K562 (cell line): ENCODE results near the gene INPP4B. TPM values are rescaled to one million over a fixed set of nuclear protein-coding genes. Genes with fewer than 3 reads are reported as not detected.

Experiments used
- ATAC-seq: fragments of 200-7000 bp; cut with Tn5 transposase; 3 replicates; pipeline ENCODE4 v1.9.1; 2020; ENCODE audit warnings: moderate library complexity
- BruUV-seq: library from RNA; stranded (reverse); fragments of 400-500 nt; replicated peaks from 2 replicates; lab custom pipeline; 2021; lab: Mats Ljungman, UMichigan
- CTCF ChIA-PET: fragments of 300-600 bp; formaldehyde crosslinking; extraction: SDS; loops from one replicate; lab custom pipeline; 2021; ENCODE audit warnings: low intra/inter-chr PET ratio; lab: Yijun Ruan, JAX
- POLR2A ChIA-PET: fragments of 300-600, 350-650 bp; sonication (Branson Sonifier 250); formaldehyde crosslinking; extraction: SDS; loops from one replicate; lab custom pipeline; 2021; ENCODE audit warnings: antibody characterized with exemption, inconsistent platforms; lab: Yijun Ruan, JAX
- DNase-seq, 4 experiments: peaks; one replicate each; pipeline versions ENCODE4 v3.0.0 to v3.0.0-alpha.2; 2011 to 2018; ENCODE audit warnings: low spot score in 3 of 4, mixed read lengths in 3 of 4; ENCODE audit errors: extremely low read depth in 1 of 4
- FAIRE-seq: peaks from 2 replicates; lab custom pipeline; 2011; peaks lifted over from hg19 to GRCh38; lab: Jason Lieb, UNC
- H2AFZ ChIP-seq: 2 replicates; pipeline ENCODE4 v1.6.0; 2011; ENCODE audit warnings: low read depth, low read length, control low read depth, inconsistent platforms
- H3K27ac ChIP-seq: fragments of 200-600 bp; 3 replicates; pipeline ENCODE4 v1.8.0; 2011; ENCODE audit warnings: low read depth, mild to moderate bottlenecking, control low read depth, inconsistent platforms, low read length, moderate library complexity, mixed read lengths; ENCODE audit errors: extremely low read depth
- H3K27me3 ChIP-seq, 2 experiments: fragments of 300-600 bp in 1 of 2; 2 replicates in 1 of 2; 3 replicates in 1 of 2; pipeline versions ENCODE4 v1.6.0 to v1.8.0; 2011; ENCODE audit warnings: inconsistent platforms in 2 of 2, low read length in 2 of 2, mild to moderate bottlenecking in 1 of 2, mixed read lengths in 1 of 2, moderate library complexity in 1 of 2; ENCODE audit not compliant: control insufficient read depth in 2 of 2, insufficient read depth in 2 of 2
- H3K36me3 ChIP-seq: fragments of 300-600 bp; 3 replicates; pipeline ENCODE4 v1.8.0; 2011; ENCODE audit warnings: mild to moderate bottlenecking, low read length, inconsistent platforms; ENCODE audit not compliant: control insufficient read depth, insufficient read depth
- H3K4me1 ChIP-seq, 2 experiments: fragments of 200-600 bp in 1 of 2; replicated peaks in 1 of 2; 2 replicates in 1 of 2; 3 replicates in 1 of 2; pipeline versions ENCODE4 v1.5.1 to v1.8.0; 2011; ENCODE audit warnings: inconsistent platforms in 2 of 2, low read length in 2 of 2, mild to moderate bottlenecking in 1 of 2, mixed read lengths in 1 of 2, moderate library complexity in 1 of 2; ENCODE audit not compliant: control insufficient read depth in 2 of 2, insufficient read depth in 2 of 2
- H3K4me2 ChIP-seq: 2 replicates; pipeline ENCODE4 v1.6.1; 2011; ENCODE audit warnings: low read length, control low read depth, inconsistent platforms, mixed read lengths; ENCODE audit not compliant: insufficient read depth
- H3K4me3 ChIP-seq: fragments of 200-600 bp; sonication (generic), shearing (Covaris generic); 2 replicates; pipeline ENCODE4 v1.5.1; 2016; ENCODE audit warnings: control low read depth, inconsistent platforms
- H3K79me2 ChIP-seq: fragments of 200-600 bp; 3 replicates; pipeline ENCODE4 v1.8.0; 2011; ENCODE audit warnings: low read length, inconsistent platforms; ENCODE audit not compliant: control insufficient read depth, insufficient read depth
- H3K9ac ChIP-seq, 2 experiments: 2 replicates each; pipeline versions ENCODE4 v1.6.0 to v1.6.1; 2011; ENCODE audit warnings: low read depth in 2 of 2, low read length in 2 of 2, control low read depth in 1 of 2, inconsistent platforms in 1 of 2, mild to moderate bottlenecking in 1 of 2, mixed read lengths in 1 of 2; ENCODE audit not compliant: insufficient read depth in 1 of 2
- H3K9me1 ChIP-seq: one replicate; pipeline ENCODE4 v1.6.0; 2011; ENCODE audit warnings: inconsistent platforms, mild to moderate bottlenecking, low read length, moderate library complexity; ENCODE audit not compliant: control insufficient read depth, insufficient read depth
- H3K9me3 ChIP-seq: replicated peaks from 2 replicates; pipeline ENCODE4 v1.5.1; 2011; ENCODE audit warnings: low read depth, low read length, inconsistent platforms; ENCODE audit not compliant: control insufficient read depth, insufficient read depth
- H4K20me1 ChIP-seq: replicated peaks from 2 replicates; pipeline ENCODE4 v1.6.1; 2011; ENCODE audit warnings: low read length, inconsistent platforms, mixed read lengths; ENCODE audit not compliant: control insufficient read depth, insufficient read depth
- CCAR2 ChIP-seq: fragments of 200-400 bp; formaldehyde crosslinking; IDR thresholded peaks from 2 replicates; pipeline ENCODE4 v1.6.1; 2017; ENCODE audit warnings: mild to moderate bottlenecking, low read depth, low read length
- CEBPG ChIP-seq, 3 experiments: fragments of 200-800 bp in 1 of 3; sonication (Bioruptor generic) in 1 of 3; sonication (generic) in 1 of 3; formaldehyde crosslinking in 1 of 3; IDR thresholded peaks in 2 of 3; conservative IDR thresholded peaks in 1 of 3; 2 replicates each; pipeline versions ENCODE4 v1.6.1 to v1.8.0; 2016 to 2022; ENCODE audit warnings: missing compliant biosample characterization in 2 of 3, missing genetic modification characterization in 2 of 3, mild to moderate bottlenecking in 1 of 3, missing genetic modification reagents in 1 of 3
- GATA2 ChIP-seq: sonication (generic); formaldehyde crosslinking; IDR thresholded peaks from 2 replicates; pipeline ENCODE4 v1.4.0; 2020; ENCODE audit warnings: mild to moderate bottlenecking, missing genetic modification reagents
- ILF3 ChIP-seq: fragments of 450-650 bp; IDR thresholded peaks from 2 replicates; pipeline ENCODE4 v1.6.1; 2018; ENCODE audit warnings: antibody characterized with exemption, mild to moderate bottlenecking, moderate library complexity, borderline replicate concordance
- POLR2AphosphoS5 ChIP-seq: IDR thresholded peaks from 2 replicates; pipeline ENCODE4 v1.6.1; 2011; ENCODE audit warnings: mild to moderate bottlenecking, low read depth, low read length, moderate library complexity; ENCODE audit not compliant: control insufficient read depth, insufficient read depth
- PRPF4 ChIP-seq: fragments of 200-400 bp; formaldehyde crosslinking; IDR thresholded peaks from one replicate; pipeline ENCODE4 v1.6.1; 2017; ENCODE audit warnings: low read length, low read depth, mild to moderate bottlenecking; ENCODE audit not compliant: insufficient read depth, poor library complexity, severe bottlenecking
- PTRF ChIP-seq: fragments of 450-650 bp; IDR thresholded peaks from 2 replicates; pipeline ENCODE4 v1.6.1; 2016; ENCODE audit warnings: mild to moderate bottlenecking, missing genetic modification characterization, missing compliant biosample characterization
- PTTG1 ChIP-seq: fragments of 450-650 bp; IDR thresholded peaks from 2 replicates; pipeline ENCODE4 v1.6.1; 2016; ENCODE audit warnings: low read depth, mild to moderate bottlenecking, missing genetic modification characterization, missing compliant biosample characterization
- TARDBP ChIP-seq: fragments of 450-650 bp; IDR thresholded peaks from 2 replicates; pipeline ENCODE4 v1.6.1; 2016
- TCFL5 ChIP-seq: fragments of 250-450 bp; sonication (Bioruptor Pico); conservative IDR thresholded peaks from 2 replicates; pipeline ENCODE4 v1.6.1; 2021; ENCODE audit warnings: mild to moderate bottlenecking, moderate library complexity, matching md5 sums
- ZNF3 ChIP-seq: fragments of 250-450 bp; sonication (Bioruptor Pico); IDR thresholded peaks from 2 replicates; pipeline ENCODE4 v1.5.0; 2021; ENCODE audit warnings: mild to moderate bottlenecking, moderate library complexity
- ZNF384 ChIP-seq: IDR thresholded peaks from 2 replicates; pipeline ENCODE4 v1.6.1; 2012; ENCODE audit warnings: low read depth, low read length, improper control_type of control experiment
- ZNF785 ChIP-seq: fragments of 250-450 bp; sonication (Bioruptor Pico); IDR thresholded peaks from 2 replicates; pipeline ENCODE4 v1.4.0; 2020; ENCODE audit warnings: mild to moderate bottlenecking
- in situ Hi-C: fragments of 300-500 bp; cut with MboI; formaldehyde crosslinking; loops from 4 replicates; pipeline ENCODE4 v1.15.0; 2018; ENCODE audit warnings: inconsistent platforms, mixed read lengths
- intact Hi-C: fragments of 100-400 bp; cut with micrococcal nuclease; formaldehyde crosslinking; loops from 2 replicates; pipeline ENCODE4 v1.14.2; 2022
- polyA plus RNA-seq, 8 experiments: library from polyadenylated mRNA; depleted of rRNA in 4 of 8; stranded (reverse) in 5 of 8; unstranded in 3 of 8; fragments of >200 nt; fragmentation: Nextera tagmentation in 2 of 8; fragmentation: Illumina TruSeq in 1 of 8; extraction: Ambion mirVana in 2 of 8; extraction: Trizol in 1 of 8; gene quantifications; 2 replicates each; pipeline versions ENCODE4 v1.2.1 to v1.2.3, GENCODE V29; 2011 to 2014; ENCODE audit warnings: inconsistent platforms in 1 of 8, missing spikeins in 1 of 8
- total RNA-seq, 7 experiments: library from RNA; depleted of rRNA in 6 of 7; stranded (reverse); fragments of >200 nt in 6 of 7; fragmentation: Illumina TruSeq in 2 of 7; extraction: Trizol in 2 of 7; gene quantifications; 2 replicates each; pipeline versions ENCODE4 v1.2.1 to v1.2.3, GENCODE V29; 2011 to 2021; ENCODE audit warnings: low replicate concordance in 1 of 7
- TF ChIP-seq, protein P1 (sequence below): conservative IDR thresholded peaks from 2 replicates; pipeline ENCODE4 v1.6.1; 2011; ENCODE audit warnings: low read depth, mild to moderate bottlenecking, low read length; ENCODE audit not compliant: control insufficient read depth
- TF ChIP-seq, protein P2 (sequence below), 2 experiments: fragments of 450-650 bp; conservative IDR thresholded peaks; 2 replicates each; pipeline ENCODE4 v1.6.1; 2017; ENCODE audit warnings: mild to moderate bottlenecking in 2 of 2, moderate library complexity in 2 of 2
- TF ChIP-seq, protein P3 (sequence below): sonication (generic); formaldehyde crosslinking; IDR thresholded peaks from 2 replicates; pipeline ENCODE4 v1.8.0; 2022; ENCODE audit warnings: mild to moderate bottlenecking, missing genetic modification reagents

Gene INPP4B
- total and polyA plus RNA-seq, 9 of the 15 experiments (the other 6 are each of a cell fraction or from before 2014, with no cell fraction given): 0.04 to 0.11 TPM; not detected in 7

DNA sequence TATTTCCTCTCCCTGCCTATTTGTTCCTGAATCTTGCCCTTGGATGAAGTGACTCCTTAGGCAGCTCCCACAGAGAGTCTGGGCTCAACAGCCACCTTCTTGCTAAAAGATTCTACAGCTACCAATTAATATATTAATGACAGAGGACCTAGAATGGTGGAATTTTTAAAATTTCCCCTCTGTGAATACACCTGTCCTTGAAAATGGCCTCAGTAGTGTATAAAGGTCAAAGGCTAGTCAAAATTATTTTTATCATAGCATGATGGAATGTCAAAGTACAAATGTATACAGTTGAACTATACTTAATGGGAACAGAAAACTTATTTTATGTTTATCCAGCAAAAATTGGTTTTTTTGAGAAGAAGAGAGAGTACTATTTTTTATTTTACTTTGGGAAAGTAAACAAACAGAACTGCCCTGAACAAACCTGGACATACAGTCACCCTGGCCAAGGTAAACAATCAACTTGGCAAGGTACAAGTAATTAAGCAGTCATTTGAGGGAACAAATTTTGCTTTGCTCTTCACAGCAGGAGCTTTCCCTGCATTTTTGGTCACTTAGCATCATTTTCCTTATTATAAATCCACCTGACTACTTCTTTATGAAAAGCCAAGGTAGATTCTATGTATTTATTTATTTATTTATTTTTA, 250.8 kb downstream of the INPP4B start:
- Histone ChIP-seq H3K36me3 (no peaks in the 10 kb centered on the region), H3K9me1 (no peaks in the 10 kb centered on the region), H3K4me1 (no peaks in the 10 kb centered on the region), H3K27me3 (no peaks in the 10 kb centered on the region), H3K79me2 (no peaks in the 10 kb centered on the region), H3K27ac (no peak overlapping the region), H2AFZ (no peak overlapping the region), H3K4me3 (no peak overlapping the region), H3K4me2 (no peak overlapping the region), H3K9me3 (peaks cover 4% of the 10 kb centered on the region; the same call in 1 of the 2 replicates), H3K9ac (no peak overlapping the region), H4K20me1 (no peaks in the 10 kb centered on the region)
- DNase-seq: no peak
- TF ChIP-seq, protein P1, sequence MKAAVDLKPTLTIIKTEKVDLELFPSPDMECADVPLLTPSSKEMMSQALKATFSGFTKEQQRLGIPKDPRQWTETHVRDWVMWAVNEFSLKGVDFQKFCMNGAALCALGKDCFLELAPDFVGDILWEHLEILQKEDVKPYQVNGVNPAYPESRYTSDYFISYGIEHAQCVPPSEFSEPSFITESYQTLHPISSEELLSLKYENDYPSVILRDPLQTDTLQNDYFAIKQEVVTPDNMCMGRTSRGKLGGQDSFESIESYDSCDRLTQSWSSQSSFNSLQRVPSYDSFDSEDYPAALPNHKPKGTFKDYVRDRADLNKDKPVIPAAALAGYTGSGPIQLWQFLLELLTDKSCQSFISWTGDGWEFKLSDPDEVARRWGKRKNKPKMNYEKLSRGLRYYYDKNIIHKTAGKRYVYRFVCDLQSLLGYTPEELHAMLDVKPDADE: no peak
- TF ChIP-seq POLR2AphosphoS5 (no peak), GATA2 (CRISPR knock-in tag) (no peak), ZNF3 (CRISPR knock-in tag) (no peak), ILF3 (no peak), TCFL5 (CRISPR knock-in tag) (no peak), CCAR2 (no peak), PTTG1 (tag) (no peak), ZNF384 (no peak), PTRF (tag) (no peak), PRPF4 (no peak), ZNF785 (CRISPR knock-in tag) (no peak), CEBPG (CRISPR knock-in tag; IDR thresholded peaks at IDR 0.05) (no peak), CEBPG (tag; conservative IDR thresholded peaks at IDR 0.05 in 1 of 2, IDR thresholded peaks at IDR 0.05 in 1 of 2) (no peak), TARDBP (no peak)
- TF ChIP-seq, protein P2, sequence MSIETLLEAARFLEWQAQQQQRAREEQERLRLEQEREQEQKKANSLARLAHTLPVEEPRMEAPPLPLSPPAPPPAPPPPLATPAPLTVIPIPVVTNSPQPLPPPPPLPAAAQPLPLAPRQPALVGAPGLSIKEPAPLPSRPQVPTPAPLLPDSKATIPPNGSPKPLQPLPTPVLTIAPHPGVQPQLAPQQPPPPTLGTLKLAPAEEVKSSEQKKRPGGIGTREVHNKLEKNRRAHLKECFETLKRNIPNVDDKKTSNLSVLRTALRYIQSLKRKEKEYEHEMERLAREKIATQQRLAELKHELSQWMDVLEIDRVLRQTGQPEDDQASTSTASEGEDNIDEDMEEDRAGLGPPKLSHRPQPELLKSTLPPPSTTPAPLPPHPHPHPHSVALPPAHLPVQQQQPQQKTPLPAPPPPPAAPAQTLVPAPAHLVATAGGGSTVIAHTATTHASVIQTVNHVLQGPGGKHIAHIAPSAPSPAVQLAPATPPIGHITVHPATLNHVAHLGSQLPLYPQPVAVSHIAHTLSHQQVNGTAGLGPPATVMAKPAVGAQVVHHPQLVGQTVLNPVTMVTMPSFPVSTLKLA (conservative IDR thresholded peaks at IDR 0.05): no peak
- TF ChIP-seq, protein P3, sequence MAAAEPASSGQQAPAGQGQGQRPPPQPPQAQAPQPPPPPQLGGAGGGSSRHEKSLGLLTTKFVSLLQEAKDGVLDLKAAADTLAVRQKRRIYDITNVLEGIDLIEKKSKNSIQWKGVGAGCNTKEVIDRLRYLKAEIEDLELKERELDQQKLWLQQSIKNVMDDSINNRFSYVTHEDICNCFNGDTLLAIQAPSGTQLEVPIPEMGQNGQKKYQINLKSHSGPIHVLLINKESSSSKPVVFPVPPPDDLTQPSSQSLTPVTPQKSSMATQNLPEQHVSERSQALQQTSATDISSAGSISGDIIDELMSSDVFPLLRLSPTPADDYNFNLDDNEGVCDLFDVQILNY (CRISPR knock-in tag): no peak
- ChIA-PET CTCF (no interaction called here), POLR2A (no interaction called here)
- intact Hi-C loops (no loop called here), in situ Hi-C loops (no loop called here)
- ATAC-seq: no peak
- FAIRE-seq: no peak
- BruUV-seq: no TSS peak
